Spleen (tissue), 7 donors: Measurements from ENCODE around the gene RPL38.

Source experiments
- POLR2A ChIP-seq, 3 donors: fragments of 450-650 bp; IDR thresholded peaks; one replicate each; pipeline ENCODE4 v1.5.1; 2017; ENCODE audit warnings: antibody characterized with exemption in 3 of 3, mild to moderate bottlenecking in 1 of 3
- POLR2AphosphoS5 ChIP-seq, 3 donors: sonication (generic); formaldehyde crosslinking; IDR thresholded peaks; one replicate each; pipeline ENCODE4 v1.5.1; 2017; ENCODE audit warnings: antibody characterized with exemption in 3 of 3
- TF ChIP-seq, protein P1 (sequence below), 11 experiments: fragments of 200-600 bp in 7 of 11; fragments of 450-650 bp in 4 of 11; sonication (generic) in 4 of 11; IDR thresholded peaks in 8 of 11; conservative IDR thresholded peaks in 3 of 11; 1 replicate in 7 of 11; 2 replicates in 4 of 11; pipeline versions ENCODE4 v1.4.0 to v1.8.0; 2016 to 2021; ENCODE audit warnings: antibody characterized with exemption in 11 of 11, inconsistent platforms in 4 of 11, mild to moderate bottlenecking in 1 of 11
- donor health status: DM: no; HTN: no; CAD: no; lungs with moderate emphysema.
- donor health status: DM: no; HTN: no; CAD: no.
- donor health status: DM: no; HTN: no; CAD: no.

DNA sequence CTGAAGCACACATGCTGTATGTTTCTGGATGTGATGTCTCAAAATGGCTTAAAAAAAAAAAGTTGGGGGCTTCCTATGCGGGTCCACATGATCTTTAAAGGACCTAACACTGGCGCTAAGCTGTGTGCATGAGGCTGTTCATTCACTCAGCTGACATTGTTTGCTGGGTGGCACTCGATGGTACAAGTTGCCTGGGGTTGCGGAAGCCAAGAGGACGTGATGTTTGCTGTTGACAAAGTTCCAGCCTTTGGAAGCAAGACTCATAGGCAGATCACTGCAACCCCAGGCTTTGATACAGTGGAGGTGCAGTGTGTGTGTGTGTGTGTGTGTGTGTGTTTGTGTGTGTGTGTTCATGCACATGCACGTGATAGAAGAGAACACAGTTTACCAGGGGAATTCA lies 41.1 kb downstream of the RPL38 start:
- TF ChIP-seq, protein P1, sequence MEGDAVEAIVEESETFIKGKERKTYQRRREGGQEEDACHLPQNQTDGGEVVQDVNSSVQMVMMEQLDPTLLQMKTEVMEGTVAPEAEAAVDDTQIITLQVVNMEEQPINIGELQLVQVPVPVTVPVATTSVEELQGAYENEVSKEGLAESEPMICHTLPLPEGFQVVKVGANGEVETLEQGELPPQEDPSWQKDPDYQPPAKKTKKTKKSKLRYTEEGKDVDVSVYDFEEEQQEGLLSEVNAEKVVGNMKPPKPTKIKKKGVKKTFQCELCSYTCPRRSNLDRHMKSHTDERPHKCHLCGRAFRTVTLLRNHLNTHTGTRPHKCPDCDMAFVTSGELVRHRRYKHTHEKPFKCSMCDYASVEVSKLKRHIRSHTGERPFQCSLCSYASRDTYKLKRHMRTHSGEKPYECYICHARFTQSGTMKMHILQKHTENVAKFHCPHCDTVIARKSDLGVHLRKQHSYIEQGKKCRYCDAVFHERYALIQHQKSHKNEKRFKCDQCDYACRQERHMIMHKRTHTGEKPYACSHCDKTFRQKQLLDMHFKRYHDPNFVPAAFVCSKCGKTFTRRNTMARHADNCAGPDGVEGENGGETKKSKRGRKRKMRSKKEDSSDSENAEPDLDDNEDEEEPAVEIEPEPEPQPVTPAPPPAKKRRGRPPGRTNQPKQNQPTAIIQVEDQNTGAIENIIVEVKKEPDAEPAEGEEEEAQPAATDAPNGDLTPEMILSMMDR (IDR thresholded peaks at IDR 0.05 in 8 of 11, conservative IDR thresholded peaks at IDR 0.05 in 3 of 11): no peak
- no peak for TF ChIP-seq POLR2A (IDR thresholded peaks at IDR 0.05)
- no peak for TF ChIP-seq POLR2AphosphoS5 (IDR thresholded peaks at IDR 0.05)
